Measurements from ENCODE around the gene AGO1. TPM values are rescaled to one million over a fixed set of nuclear protein-coding genes. Genes with fewer than 3 reads are reported as not detected.
"Not testable (repeated sequence)": the region's sequence is repeated elsewhere in the genome, so short reads cannot be mapped to it uniquely, and the experiment has no call there.

AGO1 gene
- polyA plus RNA-seq, 2 donors = 2.3 to 2.5 TPM

DNA sequence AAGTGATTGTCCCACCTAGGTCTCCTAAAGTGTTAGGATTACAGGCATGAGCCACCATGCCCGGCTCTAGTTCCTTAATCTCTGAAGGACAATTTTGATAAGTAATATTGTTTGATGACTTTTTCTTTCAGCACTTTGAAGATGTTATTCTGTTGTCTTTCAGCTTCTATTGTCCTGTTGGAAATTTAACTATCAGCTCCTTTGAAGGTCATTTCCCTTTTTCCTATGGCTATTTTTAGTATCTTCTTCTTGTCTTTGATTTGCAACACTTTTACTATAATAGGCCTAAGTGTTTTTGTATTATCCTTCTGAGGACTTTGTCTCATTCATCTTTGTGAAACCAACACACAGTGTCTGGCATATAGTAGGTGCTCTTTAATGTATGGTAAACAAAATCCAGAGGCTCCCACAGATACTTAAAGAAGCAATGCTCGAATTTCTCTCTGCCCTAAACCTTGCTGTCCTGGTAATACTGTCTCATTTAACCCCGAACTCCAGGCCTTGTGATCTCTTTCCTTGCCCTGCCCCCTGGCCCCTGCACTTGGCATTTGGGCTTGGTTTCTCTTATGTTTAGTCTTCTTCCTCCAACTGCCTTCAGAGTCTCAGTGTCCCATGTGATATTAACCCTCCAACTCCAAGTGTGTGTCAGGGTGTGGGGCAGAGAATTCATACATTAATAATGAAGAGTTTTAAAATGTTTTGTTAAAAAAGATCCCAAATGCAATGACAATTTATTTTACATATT is 19.0 kb upstream of the AGO1 start:
- no peak overlapping the region for H3K4me3 ChIP-seq (ENCODE audit: low read depth in 1 of 2, low read length in 2 of 2)
- no peaks in the 10 kb centered on the region for H3K4me1 ChIP-seq (ENCODE audit: control insufficient read depth in 2 of 2, insufficient read depth in 2 of 2, low read length in 1 of 2)
- no peaks in the 10 kb centered on the region for H3K9me3 ChIP-seq (ENCODE audit: control insufficient read depth in 2 of 2, insufficient read depth in 1 of 2, low read depth in 1 of 2, low read length in 1 of 2)
- no peaks in the 10 kb centered on the region for H3K27me3 ChIP-seq (ENCODE audit: control insufficient read depth in 1 of 2, insufficient read depth in 2 of 2, low read length in 2 of 2)
- H3K36me3 ChIP-seq (ENCODE audit: control insufficient read depth in 2 of 2, insufficient read depth in 2 of 2, low read length in 1 of 2) = no peaks in the 10 kb centered on the region
- H3K27ac ChIP-seq (ENCODE audit: low read depth in 2 of 2, low read length in 1 of 2) = no peak overlapping the region
- 60 to 65% methylated on average over 3 of the region's 3 CpGs for WGBS, 2 donors

DNA sequence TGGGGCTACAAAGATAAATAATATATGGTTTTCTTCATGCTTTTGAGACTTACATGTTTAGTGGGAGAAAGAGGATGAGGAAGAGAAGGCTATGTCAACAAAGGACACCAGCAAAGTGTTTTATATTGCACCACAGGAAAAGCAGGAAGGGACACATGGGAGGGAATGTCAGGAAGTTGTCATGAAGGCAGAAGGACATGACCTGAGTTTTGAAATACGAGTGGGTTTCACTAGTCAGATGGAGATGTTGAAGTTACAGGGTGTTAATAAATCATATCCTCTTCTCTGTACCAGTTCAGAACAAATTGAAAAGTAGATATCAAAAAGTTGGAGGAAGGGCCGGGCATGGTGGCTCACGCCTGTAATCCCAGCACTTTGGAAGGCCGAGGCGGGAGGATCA is 18.2 kb upstream of the AGO1 start:
- no peaks in the 10 kb centered on the region for H3K27me3 ChIP-seq (ENCODE audit: control insufficient read depth in 1 of 2, insufficient read depth in 2 of 2, low read length in 2 of 2)
- no peak overlapping the region for H3K4me3 ChIP-seq (ENCODE audit: low read depth in 1 of 2, low read length in 2 of 2)
- 78 to 88% methylated on average over 5 of the region's 5 CpGs for WGBS, 2 donors
- no peak overlapping the region for H3K27ac ChIP-seq (ENCODE audit: low read depth in 2 of 2, low read length in 1 of 2)
- H3K36me3 ChIP-seq (ENCODE audit: control insufficient read depth in 2 of 2, insufficient read depth in 2 of 2, low read length in 1 of 2) = no peaks in the 10 kb centered on the region
- H3K4me1 ChIP-seq (ENCODE audit: control insufficient read depth in 2 of 2, insufficient read depth in 2 of 2, low read length in 1 of 2) = no peaks in the 10 kb centered on the region
- H3K9me3 ChIP-seq (ENCODE audit: control insufficient read depth in 2 of 2, insufficient read depth in 1 of 2, low read depth in 1 of 2, low read length in 1 of 2) = no peaks in the 10 kb centered on the region

DNA sequence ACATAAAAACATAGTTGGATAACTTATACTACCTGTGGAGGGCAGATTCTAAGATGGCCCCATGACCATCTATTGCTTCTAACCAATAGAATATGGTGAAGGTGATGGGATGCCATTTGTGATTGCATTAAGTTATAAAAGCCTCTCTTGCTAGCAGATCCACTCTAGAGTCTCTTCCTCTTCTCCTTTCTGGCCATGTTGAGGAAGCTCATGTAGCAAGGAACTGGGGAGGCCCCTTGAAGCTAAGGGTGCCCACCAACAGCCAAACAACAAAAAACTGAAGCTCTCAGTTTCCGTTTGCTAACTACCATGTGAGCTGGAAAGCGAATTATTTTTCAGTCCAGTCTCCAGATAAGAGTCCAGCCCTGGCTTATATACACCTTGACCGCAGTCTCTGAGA is 16.0 kb upstream of the AGO1 start:
- Histone ChIP-seq H3K36me3 (ENCODE audit: control insufficient read depth in 2 of 2, insufficient read depth in 2 of 2, low read length in 1 of 2) (no peaks in the 10 kb centered on the region), H3K27ac (ENCODE audit: low read depth in 2 of 2, low read length in 1 of 2) (no peak overlapping the region), H3K4me1 (ENCODE audit: control insufficient read depth in 2 of 2, insufficient read depth in 2 of 2, low read length in 1 of 2) (no peaks in the 10 kb centered on the region), H3K9me3 (ENCODE audit: control insufficient read depth in 2 of 2, insufficient read depth in 1 of 2, low read depth in 1 of 2, low read length in 1 of 2) (no peaks in the 10 kb centered on the region), H3K4me3 (ENCODE audit: low read depth in 1 of 2, low read length in 2 of 2) (no peak overlapping the region), H3K27me3 (ENCODE audit: control insufficient read depth in 1 of 2, insufficient read depth in 2 of 2, low read length in 2 of 2) (no peaks in the 10 kb centered on the region)
- WGBS, 2 donors = 91% methylated on average over 3 of the region's 3 CpGs

DNA sequence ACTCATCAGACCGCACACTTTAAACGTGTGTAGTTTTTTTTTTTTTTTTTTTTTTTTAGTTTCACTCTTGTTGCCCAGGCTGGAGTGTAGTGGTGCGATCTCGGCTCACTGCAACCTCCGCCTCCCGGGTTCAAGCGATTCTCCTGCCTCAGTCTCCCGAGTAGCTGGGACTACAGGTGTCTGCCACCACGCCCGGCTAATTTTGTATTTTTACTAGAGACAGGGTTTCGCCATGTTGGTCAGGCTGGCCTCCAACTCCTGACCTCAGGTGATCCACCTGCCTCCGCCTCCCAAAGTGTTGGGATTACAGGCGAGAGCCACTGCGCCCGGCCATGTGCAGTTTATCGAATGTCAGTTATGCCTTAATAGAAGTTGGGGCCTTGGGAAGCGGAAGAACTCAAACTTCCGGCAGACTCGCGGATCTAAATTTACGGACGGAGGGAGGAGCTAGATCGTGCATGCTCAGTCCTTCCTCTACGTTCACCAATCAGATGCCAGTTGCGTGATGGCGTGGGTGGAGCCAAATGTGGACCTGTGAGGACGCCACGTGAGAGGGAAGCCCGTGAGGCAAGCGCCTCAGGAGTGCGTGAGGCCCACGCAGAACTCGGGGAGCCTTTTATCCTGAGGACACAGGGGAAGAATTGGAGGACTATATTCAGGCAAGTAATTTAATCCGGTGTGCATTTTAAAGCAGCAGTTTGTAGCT is 13.6 kb upstream of the AGO1 start:
- H3K36me3 ChIP-seq (ENCODE audit: control insufficient read depth in 2 of 2, insufficient read depth in 2 of 2, low read length in 1 of 2); H3K9me3 ChIP-seq (ENCODE audit: control insufficient read depth in 2 of 2, insufficient read depth in 1 of 2, low read depth in 1 of 2, low read length in 1 of 2); H3K4me3 ChIP-seq (ENCODE audit: low read depth in 1 of 2, low read length in 2 of 2); H3K27ac ChIP-seq (ENCODE audit: low read depth in 2 of 2, low read length in 1 of 2); H3K27me3 ChIP-seq (ENCODE audit: control insufficient read depth in 1 of 2, insufficient read depth in 2 of 2, low read length in 2 of 2); H3K4me1 ChIP-seq (ENCODE audit: control insufficient read depth in 2 of 2, insufficient read depth in 2 of 2, low read length in 1 of 2): not testable (repeated sequence)
- WGBS, 2 donors = 92 to 93% methylated on average over 34 of the region's 34 CpGs

DNA sequence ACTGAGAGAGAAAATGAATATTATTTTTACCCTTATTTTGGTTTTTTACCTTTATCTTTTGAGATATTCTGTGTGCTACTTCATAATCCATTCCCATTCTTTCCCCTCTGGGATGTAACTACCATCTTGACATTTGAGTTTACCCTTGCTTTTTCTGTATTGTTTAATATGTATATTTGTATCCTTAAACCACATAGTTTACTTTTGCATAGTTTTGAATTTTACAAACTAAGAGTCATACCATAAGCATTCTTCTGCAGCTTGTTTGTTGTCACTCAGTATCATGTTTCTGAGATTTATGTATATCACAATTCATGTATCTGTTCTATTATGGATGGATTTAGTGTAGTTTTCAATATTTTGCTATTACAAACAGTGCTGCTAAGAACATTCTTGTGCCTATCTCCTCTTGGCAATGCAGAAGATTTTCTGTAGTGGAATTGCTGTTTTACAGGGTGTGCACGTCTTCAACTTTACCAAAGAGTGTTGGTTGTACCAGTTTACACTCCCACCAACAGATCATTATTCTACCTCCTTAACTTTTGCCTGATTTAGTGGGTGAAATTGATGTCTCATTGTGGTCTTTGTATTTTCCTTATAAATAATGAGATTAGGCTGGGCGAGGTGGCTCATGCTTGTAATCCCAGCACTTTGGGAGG is 12.2 kb upstream of the AGO1 start:
- no peaks in the 10 kb centered on the region for H3K9me3 ChIP-seq (ENCODE audit: control insufficient read depth in 2 of 2, insufficient read depth in 1 of 2, low read depth in 1 of 2, low read length in 1 of 2)
- no peak overlapping the region for H3K27ac ChIP-seq (ENCODE audit: low read depth in 2 of 2, low read length in 1 of 2)
- H3K27me3 ChIP-seq (ENCODE audit: control insufficient read depth in 1 of 2, insufficient read depth in 2 of 2, low read length in 2 of 2) = no peaks in the 10 kb centered on the region
- WGBS, 2 donors = 70 to 91% methylated on average over 2 of the region's 2 CpGs
- no peaks in the 10 kb centered on the region for H3K4me1 ChIP-seq (ENCODE audit: control insufficient read depth in 2 of 2, insufficient read depth in 2 of 2, low read length in 1 of 2)
- H3K36me3 ChIP-seq (ENCODE audit: control insufficient read depth in 2 of 2, insufficient read depth in 2 of 2, low read length in 1 of 2) = no peaks in the 10 kb centered on the region
- H3K4me3 ChIP-seq (ENCODE audit: low read depth in 1 of 2, low read length in 2 of 2) = no peak overlapping the region

DNA sequence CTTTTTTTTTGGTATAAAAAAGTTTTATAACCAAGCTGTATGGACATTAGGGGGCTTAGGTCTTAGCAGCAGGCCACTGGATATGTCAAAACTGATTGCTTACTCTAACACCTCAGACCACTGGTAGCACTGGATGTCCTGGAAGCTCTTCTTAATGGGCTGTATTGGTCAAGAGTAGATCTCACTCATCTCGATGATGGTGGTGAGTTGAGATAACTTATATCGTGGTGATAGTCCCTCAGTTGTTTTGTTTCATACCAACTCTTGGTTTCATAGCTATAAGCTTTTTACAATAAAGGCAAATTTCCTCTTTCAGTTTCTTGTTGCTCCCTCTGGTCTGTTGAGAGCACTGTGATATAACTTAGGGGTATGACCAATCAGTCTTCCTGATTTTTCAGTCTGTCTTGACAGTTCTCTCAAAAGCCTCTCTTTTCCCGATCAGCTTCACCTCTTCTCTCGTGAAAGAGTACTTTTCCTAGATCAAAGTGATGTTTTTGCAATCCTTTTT is 9.7 kb upstream of the AGO1 start:
- Histone ChIP-seq H3K27ac (ENCODE audit: low read depth in 2 of 2, low read length in 1 of 2) (no peak overlapping the region), H3K9me3 (ENCODE audit: control insufficient read depth in 2 of 2, insufficient read depth in 1 of 2, low read depth in 1 of 2, low read length in 1 of 2) (no peaks in the 10 kb centered on the region), H3K4me3 (ENCODE audit: low read depth in 1 of 2, low read length in 2 of 2) (no peak overlapping the region), H3K27me3 (ENCODE audit: control insufficient read depth in 1 of 2, insufficient read depth in 2 of 2, low read length in 2 of 2) (no peaks in the 10 kb centered on the region), H3K36me3 (ENCODE audit: control insufficient read depth in 2 of 2, insufficient read depth in 2 of 2, low read length in 1 of 2) (no peaks in the 10 kb centered on the region), H3K4me1 (ENCODE audit: control insufficient read depth in 2 of 2, insufficient read depth in 2 of 2, low read length in 1 of 2) (no peaks in the 10 kb centered on the region)
- WGBS, 2 donors = 84 to 89% methylated on average over 4 of the region's 4 CpGs

DNA sequence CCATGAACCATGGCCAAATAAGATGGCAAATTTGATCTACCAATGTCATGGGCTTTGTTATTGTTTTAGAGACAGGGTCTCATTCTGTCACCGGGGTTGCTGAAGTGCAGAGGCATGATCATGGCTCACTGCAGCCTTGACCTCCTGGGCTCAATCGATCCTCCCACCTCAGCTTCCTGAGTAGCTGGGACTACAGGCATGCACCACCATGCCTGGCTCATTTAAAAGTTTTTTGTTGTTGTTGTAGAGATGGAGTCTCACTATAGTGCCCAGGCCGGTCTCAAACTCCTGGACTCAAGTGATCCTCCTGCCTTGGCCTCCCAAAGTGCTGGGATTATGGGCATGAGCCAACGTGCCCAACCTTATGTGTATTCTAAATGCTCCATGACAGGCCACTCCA is 8.9 kb upstream of the AGO1 start:
- not testable (repeated sequence) for H3K4me1 ChIP-seq (ENCODE audit: control insufficient read depth in 2 of 2, insufficient read depth in 2 of 2, low read length in 1 of 2); H3K9me3 ChIP-seq (ENCODE audit: control insufficient read depth in 2 of 2, insufficient read depth in 1 of 2, low read depth in 1 of 2, low read length in 1 of 2); H3K36me3 ChIP-seq (ENCODE audit: control insufficient read depth in 2 of 2, insufficient read depth in 2 of 2, low read length in 1 of 2); H3K4me3 ChIP-seq (ENCODE audit: low read depth in 1 of 2, low read length in 2 of 2); H3K27ac ChIP-seq (ENCODE audit: low read depth in 2 of 2, low read length in 1 of 2); H3K27me3 ChIP-seq (ENCODE audit: control insufficient read depth in 1 of 2, insufficient read depth in 2 of 2, low read length in 2 of 2)
- WGBS, 2 donors = 82 to 88% methylated on average over 4 of the region's 4 CpGs

DNA sequence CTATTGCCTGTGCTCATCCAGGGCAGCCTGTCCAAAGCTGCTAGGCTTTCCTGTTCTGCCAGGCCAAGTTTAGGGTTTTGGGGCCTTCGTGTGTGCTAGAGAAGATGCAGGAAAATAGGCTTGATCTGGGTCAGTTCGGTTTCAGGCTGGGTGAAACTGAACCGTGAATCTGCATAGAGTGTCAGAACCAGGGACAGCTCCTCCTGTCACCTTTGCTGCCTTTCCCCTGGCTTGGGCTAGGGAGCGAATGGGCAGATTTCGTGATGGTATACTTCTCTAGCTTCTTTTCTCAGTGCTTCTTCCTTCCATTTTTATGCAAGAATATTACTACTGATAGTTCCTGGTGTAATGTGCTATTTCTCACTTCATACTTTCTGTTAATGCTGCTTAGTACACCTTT is 6.0 kb upstream of the AGO1 start:
- H3K4me1 ChIP-seq (ENCODE audit: control insufficient read depth in 2 of 2, insufficient read depth in 2 of 2, low read length in 1 of 2) = no peaks in the 10 kb centered on the region
- no peaks in the 10 kb centered on the region for H3K27me3 ChIP-seq (ENCODE audit: control insufficient read depth in 1 of 2, insufficient read depth in 2 of 2, low read length in 2 of 2)
- H3K36me3 ChIP-seq (ENCODE audit: control insufficient read depth in 2 of 2, insufficient read depth in 2 of 2, low read length in 1 of 2) = no peaks in the 10 kb centered on the region
- H3K9me3 ChIP-seq (ENCODE audit: control insufficient read depth in 2 of 2, insufficient read depth in 1 of 2, low read depth in 1 of 2, low read length in 1 of 2) = no peaks in the 10 kb centered on the region
- 56 to 58% methylated on average over 5 of the region's 5 CpGs for WGBS, 2 donors
- H3K4me3 ChIP-seq (ENCODE audit: low read depth in 1 of 2, low read length in 2 of 2) = no peak overlapping the region
- no peak overlapping the region for H3K27ac ChIP-seq (ENCODE audit: low read depth in 2 of 2, low read length in 1 of 2)

DNA sequence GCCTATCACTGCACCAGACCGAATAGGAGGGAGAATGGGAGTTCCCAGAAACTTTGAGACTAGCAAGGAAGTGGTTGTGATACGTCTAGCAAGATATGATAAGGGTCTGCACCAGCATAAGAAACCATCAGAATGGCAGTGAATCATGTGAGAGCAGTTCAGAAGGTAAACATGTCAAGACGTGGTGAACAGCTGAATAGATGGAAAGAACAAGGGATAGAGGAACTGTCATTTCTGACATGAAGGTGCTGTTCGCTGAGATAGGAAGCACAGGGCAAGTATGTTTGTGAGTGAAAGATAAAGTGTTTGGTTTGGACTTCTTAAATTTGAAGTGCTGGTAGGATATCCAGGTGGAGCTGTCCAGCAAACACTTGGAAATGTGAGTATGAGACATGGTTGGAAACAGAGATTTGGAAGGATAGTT is 1.1 kb upstream of the AGO1 start:
- Histone ChIP-seq H3K9me3 (ENCODE audit: control insufficient read depth in 2 of 2, insufficient read depth in 1 of 2, low read depth in 1 of 2, low read length in 1 of 2) (no peaks in the 10 kb centered on the region), H3K27ac (ENCODE audit: low read depth in 2 of 2, low read length in 1 of 2) (no peak overlapping the region), H3K27me3 (ENCODE audit: control insufficient read depth in 1 of 2, insufficient read depth in 2 of 2, low read length in 2 of 2) (no peaks in the 10 kb centered on the region), H3K36me3 (ENCODE audit: control insufficient read depth in 2 of 2, insufficient read depth in 2 of 2, low read length in 1 of 2) (no peaks in the 10 kb centered on the region), H3K4me1 (ENCODE audit: control insufficient read depth in 2 of 2, insufficient read depth in 2 of 2, low read length in 1 of 2) (peaks cover 3 to 4% of the 10 kb centered on the region in 2 donors), H3K4me3 (ENCODE audit: low read depth in 1 of 2, low read length in 2 of 2) (no peak overlapping the region)
- 39 to 49% methylated on average over 4 of the region's 4 CpGs for WGBS, 2 donors
